Measurements from ENCODE around the gene UPK2. TPM values are rescaled to one million over a fixed set of nuclear protein-coding genes. Genes with fewer than 3 reads are reported as not detected.
A peak's percentile ranks its signal among the peaks of the same experiment; 100 is the strongest.

UPK2 gene
- total and polyA plus RNA-seq, 2 of the 13 experiments (the other 11 are each of a cell fraction or from before 2014, with no cell fraction given): not detected

- Histone ChIP-seq H3K36me3 (replicated peaks in 1 of 2; ENCODE audit: control insufficient read depth in 1 of 2, insufficient read depth in 2 of 2, low read length in 2 of 2) (peaks cover 0 to 13% of the 10 kb centered on the region in 2 experiments; a peak in 1 of 5 replicates), H3K27ac (ENCODE audit: extremely low read length, insufficient read depth, low read length) (peak overlapping the region; percentile 89), H3K9ac (ENCODE audit: insufficient read depth, low read depth, low read length) (peak overlapping the region; percentile 86), H4K20me1 (ENCODE audit: insufficient read depth, low read length) (no peaks in the 10 kb centered on the region), H3K27me3 (ENCODE audit: control insufficient read depth in 1 of 2, insufficient read depth in 2 of 2, low read length in 2 of 2) (no peaks in the 10 kb centered on the region; a peak in 1 of 5 replicates), H2AFZ (ENCODE audit: low read length) (no peak overlapping the region), H3K4me2 (ENCODE audit: low read depth, low read length) (peak overlapping the region; percentile 95), H3K9me3 (ENCODE audit: low read length) (no peaks in the 10 kb centered on the region), H3K4me3 (replicated peaks in 1 of 3; ENCODE audit: insufficient read depth in 1 of 3, low read depth in 2 of 3, low read length in 3 of 3) (peak overlapping the region; percentile 62 to 78 (median 62); a peak in 5 of 6 replicates), H3K4me1 (ENCODE audit: insufficient read depth, low read length) (peaks cover 83% of the 10 kb centered on the region), H3K79me2 (ENCODE audit: insufficient read depth, low read length) (peaks cover 4% of the 10 kb centered on the region)
- no TSS peak for BruUV-seq (replicated peaks)
- ChIA-PET CTCF (ENCODE audit: low intra/inter-chr PET ratio, low total read pairs) (interaction anchor here (9.1 kb wide), 1 partner anchor 16 kb away, joined by 188 read pairs; the partner anchor contains the start of gene BCL9L), POLR2A (interaction anchor here (0.6 to 3.6 kb wide), 12 partner anchors 17 to 1274 kb away, joined by 3 to 35 read pairs (median 3); partner anchors contain the start of genes CENATAC, DDX6, HMBS and RPS25)
- ATAC-seq (peak; percentile 61), FAIRE-seq (peak; percentile 78), DNase-seq (ENCODE audit: low spot score) (peak; percentile 83)
- intact Hi-C loops (cut with micrococcal nuclease; ENCODE audit: unreplicated experiment): loop anchor here (1.0 kb wide), 2 partner anchors 10 to 17 kb away; no protein-coding TSS in a partner anchor
- WGBS (ENCODE audit: low lambda C conversion rate): 0% methylated on average over 9 of the region's 21 CpGs
- in situ Hi-C loops (cut with HindIII; ENCODE audit: extremely low pct_ligation_motif_present, low pct_unique_long_range_greater_than_20kb): no loop called here
- TF ChIP-seq THRA (CRISPR knock-in tag; IDR thresholded peaks at IDR 0.05; ENCODE audit: borderline replicate concordance) (0 out of 2 replicates have a peak, but pooled peaks have one; percentile 51), ZNF605 (CRISPR knock-in tag; IDR thresholded peaks at IDR 0.05) (peak; percentile 74), ATF3 (CRISPR knock-in tag; IDR thresholded peaks at IDR 0.05) (0 out of 2 replicates have a peak, but pooled peaks have one; percentile 20), ZNF782 (CRISPR knock-in tag; IDR thresholded peaks at IDR 0.05; ENCODE audit: borderline replicate concordance) (peak; percentile 79; the same call in 1 of the 2 replicates), RFXAP (CRISPR knock-in tag; IDR thresholded peaks at IDR 0.05; ENCODE audit: borderline replicate concordance) (peak; percentile 96), SP1 (IDR thresholded peaks at IDR 0.05) (no peak), SP1 (CRISPR knock-in tag; IDR thresholded peaks at IDR 0.05) (peak; percentile 27; the same call in 1 of the 2 replicates), DPF2 (CRISPR knock-in tag; IDR thresholded peaks at IDR 0.05; ENCODE audit: borderline replicate concordance, low read depth) (peak; percentile 60; the same call in 1 of the 2 replicates), GATAD2A (CRISPR knock-in tag; IDR thresholded peaks at IDR 0.05) (peak; percentile 54), NONO (IDR thresholded peaks at IDR 0.05) (no peak), NONO (CRISPR knock-in tag; conservative IDR thresholded peaks at IDR 0.05) (peak; percentile 68), NCOR1 (IDR thresholded peaks at IDR 0.05; ENCODE audit: borderline replicate concordance, low read length) (peak; percentile 73), FOXC1 (CRISPR knock-in tag; IDR thresholded peaks at IDR 0.05; ENCODE audit: borderline replicate concordance) (peak; percentile 57; the same call in 1 of the 2 replicates), CBX1 (IDR thresholded peaks at IDR 0.05; ENCODE audit: low read depth) (peak; percentile 25), SRY (CRISPR knock-in tag; IDR thresholded peaks at IDR 0.05) (peak; percentile 34; the same call in 1 of the 2 replicates), PPARG (CRISPR knock-in tag; conservative IDR thresholded peaks at IDR 0.05) (0 out of 2 replicates have a peak, but pooled peaks have one; percentile 14)
- TF ChIP-seq, protein P1, sequence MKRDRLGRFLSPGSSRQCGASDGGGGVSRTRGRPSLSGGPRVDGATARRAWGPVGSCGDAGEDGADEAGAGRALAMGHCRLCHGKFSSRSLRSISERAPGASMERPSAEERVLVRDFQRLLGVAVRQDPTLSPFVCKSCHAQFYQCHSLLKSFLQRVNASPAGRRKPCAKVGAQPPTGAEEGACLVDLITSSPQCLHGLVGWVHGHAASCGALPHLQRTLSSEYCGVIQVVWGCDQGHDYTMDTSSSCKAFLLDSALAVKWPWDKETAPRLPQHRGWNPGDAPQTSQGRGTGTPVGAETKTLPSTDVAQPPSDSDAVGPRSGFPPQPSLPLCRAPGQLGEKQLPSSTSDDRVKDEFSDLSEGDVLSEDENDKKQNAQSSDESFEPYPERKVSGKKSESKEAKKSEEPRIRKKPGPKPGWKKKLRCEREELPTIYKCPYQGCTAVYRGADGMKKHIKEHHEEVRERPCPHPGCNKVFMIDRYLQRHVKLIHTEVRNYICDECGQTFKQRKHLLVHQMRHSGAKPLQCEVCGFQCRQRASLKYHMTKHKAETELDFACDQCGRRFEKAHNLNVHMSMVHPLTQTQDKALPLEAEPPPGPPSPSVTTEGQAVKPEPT (CRISPR knock-in tag; IDR thresholded peaks at IDR 0.05; ENCODE audit: low read depth): no peak
- TF ChIP-seq, protein P2, sequence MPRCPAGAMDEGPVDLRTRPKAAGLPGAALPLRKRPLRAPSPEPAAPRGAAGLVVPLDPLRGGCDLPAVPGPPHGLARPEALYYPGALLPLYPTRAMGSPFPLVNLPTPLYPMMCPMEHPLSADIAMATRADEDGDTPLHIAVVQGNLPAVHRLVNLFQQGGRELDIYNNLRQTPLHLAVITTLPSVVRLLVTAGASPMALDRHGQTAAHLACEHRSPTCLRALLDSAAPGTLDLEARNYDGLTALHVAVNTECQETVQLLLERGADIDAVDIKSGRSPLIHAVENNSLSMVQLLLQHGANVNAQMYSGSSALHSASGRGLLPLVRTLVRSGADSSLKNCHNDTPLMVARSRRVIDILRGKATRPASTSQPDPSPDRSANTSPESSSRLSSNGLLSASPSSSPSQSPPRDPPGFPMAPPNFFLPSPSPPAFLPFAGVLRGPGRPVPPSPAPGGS (CRISPR knock-in tag; IDR thresholded peaks at IDR 0.05): 0 out of 2 replicates have a peak, but pooled peaks have one; percentile 20
These were observed 44.8 kb upstream of the UPK2 start for GRCh38 chr11:118911113-118911879.

All from HepG2 (cell line).